HepG2 (cell line): ENCODE data around the gene ADM5.

ENCODE experiments used
- ARNT ChIP-seq: fragments of 450-650 bp; IDR thresholded peaks from 2 replicates; pipeline ENCODE4 v1.6.1; 2017
- CEBPB ChIP-seq: IDR thresholded peaks from 2 replicates; pipeline ENCODE4 v1.6.1; 2011; ENCODE audit warnings: low read depth, low read length, improper control_type of control experiment, borderline replicate concordance
- EP300 ChIP-seq, 3 experiments: sonication (generic) in 1 of 3; formaldehyde crosslinking in 1 of 3; IDR thresholded peaks; 2 replicates each; pipeline versions ENCODE4 v1.5.1 to v1.6.1; 2011 to 2020; ENCODE audit warnings: low read depth in 2 of 3, low read length in 2 of 3, borderline replicate concordance in 1 of 3, improper control_type of control experiment in 1 of 3, mild to moderate bottlenecking in 1 of 3, missing genetic modification reagents in 1 of 3, moderate library complexity in 1 of 3
- EZH2 ChIP-seq: conservative IDR thresholded peaks from 2 replicates; pipeline ENCODE4 v1.6.1; 2012; ENCODE audit warnings: mild to moderate bottlenecking, low read depth, low read length, moderate library complexity
- GTF3A ChIP-seq: sonication (generic); formaldehyde crosslinking; conservative IDR thresholded peaks from 2 replicates; pipeline ENCODE4 v1.4.0; 2020; ENCODE audit warnings: mild to moderate bottlenecking, missing genetic modification reagents
- JUNB ChIP-seq: sonication (generic); formaldehyde crosslinking; IDR thresholded peaks from 2 replicates; pipeline ENCODE4 v1.8.0; 2022; ENCODE audit warnings: missing genetic modification reagents, mild to moderate bottlenecking, borderline replicate concordance
- POLR2A ChIP-seq, 2 experiments: IDR thresholded peaks; 2 replicates each; pipeline ENCODE4 v1.6.1; 2011; ENCODE audit warnings: low read depth in 2 of 2, low read length in 2 of 2, mild to moderate bottlenecking in 1 of 2, moderate library complexity in 1 of 2; ENCODE audit not compliant: insufficient read depth in 1 of 2
- TAF1 ChIP-seq: sonication (generic); formaldehyde crosslinking; IDR thresholded peaks from 2 replicates; pipeline ENCODE4 v1.4.0; 2020; ENCODE audit warnings: missing genetic modification reagents
- ZFYVE20 ChIP-seq: sonication (generic); formaldehyde crosslinking; IDR thresholded peaks from 2 replicates; pipeline ENCODE4 v1.8.0; 2023; ENCODE audit warnings: low read depth, mild to moderate bottlenecking, moderate library complexity, missing genetic modification reagents, borderline replicate concordance
- TF ChIP-seq, protein P1 (sequence below): sonication (generic); formaldehyde crosslinking; IDR thresholded peaks from 2 replicates; pipeline ENCODE4 v1.4.0; 2020; ENCODE audit warnings: mild to moderate bottlenecking, missing genetic modification reagents
- TF ChIP-seq, protein P2 (sequence below): fragments of 450-650 bp; IDR thresholded peaks from 2 replicates; pipeline ENCODE4 v1.6.1; 2016

DNA sequence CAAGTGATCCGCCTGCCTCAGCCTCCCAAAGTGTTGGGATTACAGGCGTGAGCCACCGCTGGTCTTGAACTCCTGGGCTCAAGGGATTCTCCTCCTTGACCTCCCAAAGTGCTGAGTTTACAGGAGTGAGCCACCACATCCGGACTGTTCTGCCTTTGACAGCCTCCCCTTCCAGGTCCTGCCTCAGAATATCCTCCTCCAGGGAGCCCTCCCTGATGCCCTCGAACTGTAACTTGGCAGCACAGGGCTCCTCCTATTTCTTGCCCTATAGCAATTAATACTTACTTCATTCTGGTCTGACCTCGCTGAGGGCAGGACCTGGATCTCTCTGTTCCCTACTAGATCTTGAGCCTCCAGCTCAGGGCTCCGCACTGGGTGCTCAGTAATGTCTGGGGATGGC lies 7.5 kb downstream of the ADM5 start:
- TF ChIP-seq ARNT = no peak
- no peak for TF ChIP-seq JUNB
- no peak for TF ChIP-seq EZH2
- no peak for TF ChIP-seq EP300 (IDR thresholded peaks at IDR 0.05; ENCODE audit: low read depth in 2 of 2, low read length in 2 of 2)
- TF ChIP-seq EP300 (CRISPR knock-in tag; IDR thresholded peaks at IDR 0.05; ENCODE audit: borderline replicate concordance) = no peak
- TF ChIP-seq, protein P1, sequence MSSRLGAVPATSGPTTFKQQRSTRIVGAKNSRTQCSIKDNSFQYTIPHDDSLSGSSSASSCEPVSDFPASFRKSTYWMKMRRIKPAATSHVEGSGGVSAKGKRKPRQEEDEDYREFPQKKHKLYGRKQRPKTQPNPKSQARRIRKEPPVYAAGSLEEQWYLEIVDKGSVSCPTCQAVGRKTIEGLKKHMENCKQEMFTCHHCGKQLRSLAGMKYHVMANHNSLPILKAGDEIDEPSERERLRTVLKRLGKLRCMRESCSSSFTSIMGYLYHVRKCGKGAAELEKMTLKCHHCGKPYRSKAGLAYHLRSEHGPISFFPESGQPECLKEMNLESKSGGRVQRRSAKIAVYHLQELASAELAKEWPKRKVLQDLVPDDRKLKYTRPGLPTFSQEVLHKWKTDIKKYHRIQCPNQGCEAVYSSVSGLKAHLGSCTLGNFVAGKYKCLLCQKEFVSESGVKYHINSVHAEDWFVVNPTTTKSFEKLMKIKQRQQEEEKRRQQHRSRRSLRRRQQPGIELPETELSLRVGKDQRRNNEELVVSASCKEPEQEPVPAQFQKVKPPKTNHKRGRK (CRISPR knock-in tag) = no peak
- TF ChIP-seq POLR2A (IDR thresholded peaks at IDR 0.05; ENCODE audit: insufficient read depth in 1 of 2, low read depth in 2 of 2, low read length in 2 of 2) = no peak
- TF ChIP-seq, protein P2, sequence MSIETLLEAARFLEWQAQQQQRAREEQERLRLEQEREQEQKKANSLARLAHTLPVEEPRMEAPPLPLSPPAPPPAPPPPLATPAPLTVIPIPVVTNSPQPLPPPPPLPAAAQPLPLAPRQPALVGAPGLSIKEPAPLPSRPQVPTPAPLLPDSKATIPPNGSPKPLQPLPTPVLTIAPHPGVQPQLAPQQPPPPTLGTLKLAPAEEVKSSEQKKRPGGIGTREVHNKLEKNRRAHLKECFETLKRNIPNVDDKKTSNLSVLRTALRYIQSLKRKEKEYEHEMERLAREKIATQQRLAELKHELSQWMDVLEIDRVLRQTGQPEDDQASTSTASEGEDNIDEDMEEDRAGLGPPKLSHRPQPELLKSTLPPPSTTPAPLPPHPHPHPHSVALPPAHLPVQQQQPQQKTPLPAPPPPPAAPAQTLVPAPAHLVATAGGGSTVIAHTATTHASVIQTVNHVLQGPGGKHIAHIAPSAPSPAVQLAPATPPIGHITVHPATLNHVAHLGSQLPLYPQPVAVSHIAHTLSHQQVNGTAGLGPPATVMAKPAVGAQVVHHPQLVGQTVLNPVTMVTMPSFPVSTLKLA = no peak
- no peak for TF ChIP-seq GTF3A (CRISPR knock-in tag)
- no peak for TF ChIP-seq TAF1
- TF ChIP-seq CEBPB = no peak
- no peak for TF ChIP-seq ZFYVE20 (CRISPR knock-in tag)
